Liver (tissue), 9 donors: ENCODE measurements around the gene CELSR1. TPM values are rescaled to one million over a fixed set of nuclear protein-coding genes. Genes with fewer than 3 reads are reported as not detected.

Experiments used
- DNase-seq: peaks from one replicate; pipeline ENCODE4 v3.0.0-alpha.2; 2017; ENCODE audit warnings: low spot score
- H3K27ac ChIP-seq, 2 donors: one replicate each; pipeline ENCODE4 v1.7.0; 2013; ENCODE audit warnings: inconsistent platforms in 2 of 2, low read length in 2 of 2, control low read depth in 1 of 2, low read depth in 1 of 2, mild to moderate bottlenecking in 1 of 2
- H3K27me3 ChIP-seq, 4 donors: one replicate each; pipeline versions ENCODE4 v1.6.1 to v1.7.0; 2013; ENCODE audit warnings: low read length in 3 of 4, inconsistent platforms in 1 of 4, mild to moderate bottlenecking in 1 of 4, moderate library complexity in 1 of 4; ENCODE audit not compliant: control insufficient read depth in 4 of 4, insufficient read depth in 4 of 4
- H3K36me3 ChIP-seq, 4 donors: one replicate each; pipeline versions ENCODE4 v1.6.1 to v1.7.0; 2013; ENCODE audit warnings: low read length in 3 of 4, mild to moderate bottlenecking in 3 of 4, low read depth in 1 of 4, moderate library complexity in 1 of 4; ENCODE audit not compliant: control insufficient read depth in 4 of 4, insufficient read depth in 3 of 4
- H3K4me1 ChIP-seq, 4 donors: one replicate each; pipeline versions ENCODE4 v1.6.1 to v1.7.0; 2013; ENCODE audit warnings: low read length in 3 of 4, mild to moderate bottlenecking in 3 of 4, moderate library complexity in 1 of 4; ENCODE audit not compliant: control insufficient read depth in 4 of 4, insufficient read depth in 4 of 4
- H3K4me3 ChIP-seq, 3 donors: one replicate each; pipeline versions ENCODE4 v1.6.1 to v1.7.0; 2013; ENCODE audit warnings: low read length in 3 of 3, control low read depth in 1 of 3, low read depth in 1 of 3, mild to moderate bottlenecking in 1 of 3
- H3K9ac ChIP-seq, 2 donors: one replicate each; pipeline ENCODE4 v1.7.0; 2013; ENCODE audit warnings: low read length in 2 of 2, mild to moderate bottlenecking in 2 of 2, moderate library complexity in 2 of 2, control low read depth in 1 of 2, low read depth in 1 of 2
- H3K9me3 ChIP-seq, 4 donors: one replicate each; pipeline versions ENCODE4 v1.6.1 to v1.7.0; 2013; ENCODE audit warnings: low read length in 3 of 4; ENCODE audit not compliant: control insufficient read depth in 4 of 4
- ATF3 ChIP-seq: IDR thresholded peaks from 2 replicates; pipeline ENCODE4 v1.6.1; 2016; ENCODE audit warnings: antibody characterized with exemption
- EGR1 ChIP-seq, 2 donors: IDR thresholded peaks; 2 replicates each; pipeline ENCODE4 v1.6.1; 2016 to 2018; ENCODE audit warnings: antibody characterized with exemption in 2 of 2, low read depth in 2 of 2
- FOXA1 ChIP-seq: IDR thresholded peaks from 2 replicates; pipeline ENCODE4 v1.6.1; 2016; ENCODE audit warnings: antibody characterized with exemption
- FOXA2 ChIP-seq: IDR thresholded peaks from 2 replicates; pipeline ENCODE4 v1.6.1; 2016; ENCODE audit warnings: antibody characterized with exemption
- GABPA ChIP-seq, 2 donors: IDR thresholded peaks in 1 of 2; conservative IDR thresholded peaks in 1 of 2; 2 replicates each; pipeline ENCODE4 v1.6.1; 2016; ENCODE audit warnings: antibody characterized with exemption in 2 of 2, mild to moderate bottlenecking in 1 of 2, moderate library complexity in 1 of 2
- HNF4A ChIP-seq, 2 donors: conservative IDR thresholded peaks; 2 replicates each; pipeline ENCODE4 v1.6.1; 2016; ENCODE audit warnings: antibody characterized with exemption in 2 of 2, mild to moderate bottlenecking in 2 of 2
- HNF4G ChIP-seq: IDR thresholded peaks from 2 replicates; pipeline ENCODE4 v1.6.1; 2016; ENCODE audit warnings: antibody characterized with exemption
- JUND ChIP-seq, 2 donors: IDR thresholded peaks; 2 replicates each; pipeline ENCODE4 v1.6.1; 2016; ENCODE audit warnings: antibody characterized with exemption in 2 of 2
- MAX ChIP-seq: IDR thresholded peaks from 2 replicates; pipeline ENCODE4 v1.6.1; 2016; ENCODE audit warnings: antibody characterized with exemption
- NR2F2 ChIP-seq: IDR thresholded peaks from 2 replicates; pipeline ENCODE4 v1.6.1; 2016; ENCODE audit warnings: antibody characterized with exemption
- RAD21 ChIP-seq, 2 donors: IDR thresholded peaks; 2 replicates each; pipeline ENCODE4 v1.6.1; 2016; ENCODE audit warnings: antibody characterized with exemption in 2 of 2, mild to moderate bottlenecking in 2 of 2
- RXRA ChIP-seq, 2 donors: IDR thresholded peaks; 2 replicates each; pipeline ENCODE4 v1.6.1; 2017 to 2018; ENCODE audit warnings: antibody characterized with exemption in 2 of 2, mild to moderate bottlenecking in 1 of 2
- SP1 ChIP-seq: IDR thresholded peaks from 2 replicates; pipeline ENCODE4 v1.6.1; 2018; ENCODE audit warnings: antibody characterized with exemption, mild to moderate bottlenecking
- TAF1 ChIP-seq: conservative IDR thresholded peaks from 2 replicates; pipeline ENCODE4 v1.6.1; 2016; ENCODE audit warnings: antibody characterized with exemption, mild to moderate bottlenecking
- WGBS: extraction: QIAGEN DNeasy Blood & Tissue Kit; methylation state at CpG from one replicate; pipeline ENCODE4 v1.1.7; 2013; 5-methylcytosine and 5-hydroxymethylcytosine counted together
- polyA plus RNA-seq, 2 donors: library from polyadenylated mRNA; stranded (reverse) in 1 of 2; unstranded in 1 of 2; fragments of 200-250 nt in 1 of 2; fragments of >200 nt in 1 of 2; fragmentation: Nextera tagmentation in 1 of 2; extraction: Ambion mirVana in 1 of 2; gene quantifications; one replicate each; pipeline versions ENCODE4 v1.2.1 to v1.2.3, GENCODE V29; 2013 to 2015
- total RNA-seq, 2 donors: library from RNA; depleted of rRNA; stranded (reverse); fragments of >200 nt; gene quantifications; one replicate each; pipeline ENCODE4 v1.2.3, GENCODE V29; 2014
- TF ChIP-seq, protein P1 (sequence below): fragments of 150-350 bp; IDR thresholded peaks from 2 replicates; pipeline ENCODE4 v1.5.1; 2017; ENCODE audit warnings: improper control_type of control experiment, low read depth, low read length; ENCODE audit not compliant: missing input control
- TF ChIP-seq, protein P2 (sequence below): IDR thresholded peaks from 2 replicates; pipeline ENCODE4 v1.6.1; 2016; ENCODE audit warnings: antibody characterized with exemption
- TF ChIP-seq, protein P3 (sequence below): IDR thresholded peaks from 2 replicates; pipeline ENCODE4 v1.6.1; 2016; ENCODE audit warnings: antibody characterized with exemption, mild to moderate bottlenecking
- donor health status: healthy.
- donor health status: healthy.
- donor health status: healthy.
- donor health status: healthy.
- donor health status: healthy.

The CELSR1 gene
- total and polyA plus RNA-seq, 4 donors = 0.37 to 1.6 (median 1.3) TPM

GRCh38 chr22:46416891-46417580 is 120.4 kb downstream of the CELSR1 start:
- Histone ChIP-seq H3K4me3 (no peak overlapping the region), H3K27me3 (no peaks in the 10 kb centered on the region), H3K4me1 (no peaks in the 10 kb centered on the region), H3K9me3 (no peaks in the 10 kb centered on the region), H3K36me3 (no peaks in the 10 kb centered on the region), H3K27ac (no peak overlapping the region), H3K9ac (no peak overlapping the region)
- TF ChIP-seq TAF1 (no peak), HNF4G (no peak), EGR1 (IDR thresholded peaks at IDR 0.05; ENCODE audit: low read depth in 2 of 2) (no peak), ATF3 (no peak), MAX (no peak), RXRA (IDR thresholded peaks at IDR 0.05) (no peak), SP1 (no peak), RAD21 (IDR thresholded peaks at IDR 0.05) (no peak), FOXA2 (no peak), JUND (IDR thresholded peaks at IDR 0.05) (no peak), FOXA1 (no peak), HNF4A (conservative IDR thresholded peaks at IDR 0.05) (no peak), NR2F2 (no peak), GABPA (IDR thresholded peaks at IDR 0.05 in 1 of 2, conservative IDR thresholded peaks at IDR 0.05 in 1 of 2) (no peak)
- TF ChIP-seq, protein P1, sequence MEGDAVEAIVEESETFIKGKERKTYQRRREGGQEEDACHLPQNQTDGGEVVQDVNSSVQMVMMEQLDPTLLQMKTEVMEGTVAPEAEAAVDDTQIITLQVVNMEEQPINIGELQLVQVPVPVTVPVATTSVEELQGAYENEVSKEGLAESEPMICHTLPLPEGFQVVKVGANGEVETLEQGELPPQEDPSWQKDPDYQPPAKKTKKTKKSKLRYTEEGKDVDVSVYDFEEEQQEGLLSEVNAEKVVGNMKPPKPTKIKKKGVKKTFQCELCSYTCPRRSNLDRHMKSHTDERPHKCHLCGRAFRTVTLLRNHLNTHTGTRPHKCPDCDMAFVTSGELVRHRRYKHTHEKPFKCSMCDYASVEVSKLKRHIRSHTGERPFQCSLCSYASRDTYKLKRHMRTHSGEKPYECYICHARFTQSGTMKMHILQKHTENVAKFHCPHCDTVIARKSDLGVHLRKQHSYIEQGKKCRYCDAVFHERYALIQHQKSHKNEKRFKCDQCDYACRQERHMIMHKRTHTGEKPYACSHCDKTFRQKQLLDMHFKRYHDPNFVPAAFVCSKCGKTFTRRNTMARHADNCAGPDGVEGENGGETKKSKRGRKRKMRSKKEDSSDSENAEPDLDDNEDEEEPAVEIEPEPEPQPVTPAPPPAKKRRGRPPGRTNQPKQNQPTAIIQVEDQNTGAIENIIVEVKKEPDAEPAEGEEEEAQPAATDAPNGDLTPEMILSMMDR = no peak
- TF ChIP-seq, protein P2, sequence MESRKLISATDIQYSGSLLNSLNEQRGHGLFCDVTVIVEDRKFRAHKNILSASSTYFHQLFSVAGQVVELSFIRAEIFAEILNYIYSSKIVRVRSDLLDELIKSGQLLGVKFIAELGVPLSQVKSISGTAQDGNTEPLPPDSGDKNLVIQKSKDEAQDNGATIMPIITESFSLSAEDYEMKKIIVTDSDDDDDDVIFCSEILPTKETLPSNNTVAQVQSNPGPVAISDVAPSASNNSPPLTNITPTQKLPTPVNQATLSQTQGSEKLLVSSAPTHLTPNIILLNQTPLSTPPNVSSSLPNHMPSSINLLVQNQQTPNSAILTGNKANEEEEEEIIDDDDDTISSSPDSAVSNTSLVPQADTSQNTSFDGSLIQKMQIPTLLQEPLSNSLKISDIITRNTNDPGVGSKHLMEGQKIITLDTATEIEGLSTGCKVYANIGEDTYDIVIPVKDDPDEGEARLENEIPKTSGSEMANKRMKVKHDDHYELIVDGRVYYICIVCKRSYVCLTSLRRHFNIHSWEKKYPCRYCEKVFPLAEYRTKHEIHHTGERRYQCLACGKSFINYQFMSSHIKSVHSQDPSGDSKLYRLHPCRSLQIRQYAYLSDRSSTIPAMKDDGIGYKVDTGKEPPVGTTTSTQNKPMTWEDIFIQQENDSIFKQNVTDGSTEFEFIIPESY = no peak
- TF ChIP-seq, protein P3, sequence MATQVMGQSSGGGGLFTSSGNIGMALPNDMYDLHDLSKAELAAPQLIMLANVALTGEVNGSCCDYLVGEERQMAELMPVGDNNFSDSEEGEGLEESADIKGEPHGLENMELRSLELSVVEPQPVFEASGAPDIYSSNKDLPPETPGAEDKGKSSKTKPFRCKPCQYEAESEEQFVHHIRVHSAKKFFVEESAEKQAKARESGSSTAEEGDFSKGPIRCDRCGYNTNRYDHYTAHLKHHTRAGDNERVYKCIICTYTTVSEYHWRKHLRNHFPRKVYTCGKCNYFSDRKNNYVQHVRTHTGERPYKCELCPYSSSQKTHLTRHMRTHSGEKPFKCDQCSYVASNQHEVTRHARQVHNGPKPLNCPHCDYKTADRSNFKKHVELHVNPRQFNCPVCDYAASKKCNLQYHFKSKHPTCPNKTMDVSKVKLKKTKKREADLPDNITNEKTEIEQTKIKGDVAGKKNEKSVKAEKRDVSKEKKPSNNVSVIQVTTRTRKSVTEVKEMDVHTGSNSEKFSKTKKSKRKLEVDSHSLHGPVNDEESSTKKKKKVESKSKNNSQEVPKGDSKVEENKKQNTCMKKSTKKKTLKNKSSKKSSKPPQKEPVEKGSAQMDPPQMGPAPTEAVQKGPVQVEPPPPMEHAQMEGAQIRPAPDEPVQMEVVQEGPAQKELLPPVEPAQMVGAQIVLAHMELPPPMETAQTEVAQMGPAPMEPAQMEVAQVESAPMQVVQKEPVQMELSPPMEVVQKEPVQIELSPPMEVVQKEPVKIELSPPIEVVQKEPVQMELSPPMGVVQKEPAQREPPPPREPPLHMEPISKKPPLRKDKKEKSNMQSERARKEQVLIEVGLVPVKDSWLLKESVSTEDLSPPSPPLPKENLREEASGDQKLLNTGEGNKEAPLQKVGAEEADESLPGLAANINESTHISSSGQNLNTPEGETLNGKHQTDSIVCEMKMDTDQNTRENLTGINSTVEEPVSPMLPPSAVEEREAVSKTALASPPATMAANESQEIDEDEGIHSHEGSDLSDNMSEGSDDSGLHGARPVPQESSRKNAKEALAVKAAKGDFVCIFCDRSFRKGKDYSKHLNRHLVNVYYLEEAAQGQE = no peak
- no peak for DNase-seq
- 78% methylated on average over 24 of the region's 24 CpGs for WGBS
